CD4-positive, alpha-beta T cell treated with Interleukin-17A for 4 hours (primary cell): ENCODE measurements around the gene PTPN14.
"Not testable (repeated sequence)": the region's sequence is repeated elsewhere in the genome, so short reads cannot be mapped to it uniquely, and the experiment has no call there.

Experiments
- DNase-seq: peaks from one replicate; pipeline ENCODE4 v3.0.0-alpha.2; 2020; ENCODE audit warnings: mixed read lengths

The PTPN14 gene

GRCh38 chr1:214422137-214422671 is 129.2 kb downstream of the PTPN14 start:
- no peak for DNase-seq

GRCh38 chr1:214420833-214421232 is 130.6 kb downstream of the PTPN14 start:
- DNase-seq, result no peak

- no peak for DNase-seq
Measured at GRCh38 chr1:214420341-214420740, 131.1 kb downstream of the PTPN14 start.

GRCh38 chr1:214419650-214420049 is 131.8 kb downstream of the PTPN14 start:
- DNase-seq, result no peak

GRCh38 chr1:214418391-214418790 is 133.0 kb downstream of the PTPN14 start:
- DNase-seq, result no peak

- no peak for DNase-seq
Measured at GRCh38 chr1:214417545-214418210, 133.7 kb downstream of the PTPN14 start.

- DNase-seq, result no peak
Measured at GRCh38 chr1:214416858-214417257, 134.5 kb downstream of the PTPN14 start.

- DNase-seq, result no peak
Measured at GRCh38 chr1:214416417-214416816, 135.0 kb downstream of the PTPN14 start.

GRCh38 chr1:214415131-214415530 is 136.3 kb downstream of the PTPN14 start:
- no peak for DNase-seq

- DNase-seq, result no peak
Measured at GRCh38 chr1:214414691-214415090, 136.7 kb downstream of the PTPN14 start.

- DNase-seq, result no peak
Measured at GRCh38 chr1:214413315-214413714, 138.1 kb downstream of the PTPN14 start.

- DNase-seq, result no peak
Measured at GRCh38 chr1:214404571-214405213, 146.7 kb downstream of the PTPN14 start.

- no peak for DNase-seq
Measured at GRCh38 chr1:214404154-214404553, 147.2 kb downstream of the PTPN14 start.

- no peak for DNase-seq
Measured at GRCh38 chr1:214403431-214403830, 148.0 kb downstream of the PTPN14 start.

GRCh38 chr1:214402613-214403083 is 148.8 kb downstream of the PTPN14 start:
- no peak for DNase-seq

- DNase-seq, result no peak
Measured at GRCh38 chr1:214401666-214402065, 149.7 kb downstream of the PTPN14 start.

- DNase-seq, result no peak
Measured at GRCh38 chr1:214400131-214400530, 151.3 kb downstream of the PTPN14 start.

- DNase-seq, result no peak
Measured at GRCh38 chr1:214398490-214398889, 152.9 kb downstream of the PTPN14 start.

GRCh38 chr1:214397497-214397896 is 153.9 kb downstream of the PTPN14 start:
- DNase-seq, result no peak

GRCh38 chr1:214396330-214396729 is 155.1 kb downstream of the PTPN14 start:
- no peak for DNase-seq

GRCh38 chr1:214394569-214394968 is 156.8 kb downstream of the PTPN14 start:
- DNase-seq, result not testable (repeated sequence)

- DNase-seq, result no peak
Measured at GRCh38 chr1:214393086-214393485, 158.3 kb downstream of the PTPN14 start.

- no peak for DNase-seq
Measured at GRCh38 chr1:214391873-214392645, 159.3 kb downstream of the PTPN14 start.

GRCh38 chr1:214389734-214390133 is 161.7 kb downstream of the PTPN14 start:
- no peak for DNase-seq
